IMR-90 (cell line): ENCODE measurements around the gene HCN2. TPM values are rescaled to one million over a fixed set of nuclear protein-coding genes. Genes with fewer than 3 reads are reported as not detected.

Experiments used
- CTCF ChIP-seq: conservative IDR thresholded peaks from 2 replicates; pipeline ENCODE4 v1.5.1; 2012; ENCODE audit warnings: mild to moderate bottlenecking, low read depth, low read length, improper control_type of control experiment
- polyA plus RNA-seq, 3 experiments: library from polyadenylated mRNA; depleted of rRNA; stranded (reverse); fragments of >200 nt; gene quantifications; 2 replicates each; pipeline ENCODE4 v1.2.3, GENCODE V29; 2012; ENCODE audit warnings: low replicate concordance in 1 of 3
- total RNA-seq: library from RNA; depleted of rRNA; stranded (reverse); fragments of >200 nt; gene quantifications from 2 replicates; pipeline ENCODE4 v1.2.3, GENCODE V29; 2012

The HCN2 gene
- total and polyA plus RNA-seq, 2 of the 4 experiments (the other 2 are of a cell fraction) = 0.72 to 2.6 TPM

- TF ChIP-seq CTCF = no peak
Measured at GRCh38 chr19:547836-548720, 41.6 kb upstream of the HCN2 start (continued).
